ENCODE results near the gene YAE1.

Gene YAE1

DNA sequence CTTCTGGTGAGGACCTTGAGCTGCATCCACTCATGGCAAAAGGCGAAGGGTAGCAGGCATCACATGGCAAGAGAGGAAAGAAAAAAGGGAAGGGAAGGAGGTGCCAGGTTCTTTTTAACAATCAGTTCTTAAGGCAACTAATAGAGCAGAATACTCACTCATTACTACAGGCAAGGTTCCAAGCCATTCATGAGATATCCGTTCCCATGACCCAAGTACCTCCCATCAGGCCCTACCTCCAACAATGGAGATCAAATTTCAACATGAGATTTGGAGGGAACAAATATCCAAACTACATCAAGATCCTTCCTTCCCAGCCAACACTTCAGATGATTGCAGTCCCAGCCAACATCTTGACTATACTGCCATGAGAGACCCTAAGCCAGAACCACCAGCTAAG lies 38.9 kb upstream of the YAE1 start:
- DNase-seq (ENCODE audit: low spot score) (no peak), ATAC-seq (ENCODE audit: low read depth) (no peak)
- TF ChIP-seq, protein P1, sequence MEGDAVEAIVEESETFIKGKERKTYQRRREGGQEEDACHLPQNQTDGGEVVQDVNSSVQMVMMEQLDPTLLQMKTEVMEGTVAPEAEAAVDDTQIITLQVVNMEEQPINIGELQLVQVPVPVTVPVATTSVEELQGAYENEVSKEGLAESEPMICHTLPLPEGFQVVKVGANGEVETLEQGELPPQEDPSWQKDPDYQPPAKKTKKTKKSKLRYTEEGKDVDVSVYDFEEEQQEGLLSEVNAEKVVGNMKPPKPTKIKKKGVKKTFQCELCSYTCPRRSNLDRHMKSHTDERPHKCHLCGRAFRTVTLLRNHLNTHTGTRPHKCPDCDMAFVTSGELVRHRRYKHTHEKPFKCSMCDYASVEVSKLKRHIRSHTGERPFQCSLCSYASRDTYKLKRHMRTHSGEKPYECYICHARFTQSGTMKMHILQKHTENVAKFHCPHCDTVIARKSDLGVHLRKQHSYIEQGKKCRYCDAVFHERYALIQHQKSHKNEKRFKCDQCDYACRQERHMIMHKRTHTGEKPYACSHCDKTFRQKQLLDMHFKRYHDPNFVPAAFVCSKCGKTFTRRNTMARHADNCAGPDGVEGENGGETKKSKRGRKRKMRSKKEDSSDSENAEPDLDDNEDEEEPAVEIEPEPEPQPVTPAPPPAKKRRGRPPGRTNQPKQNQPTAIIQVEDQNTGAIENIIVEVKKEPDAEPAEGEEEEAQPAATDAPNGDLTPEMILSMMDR (IDR thresholded peaks at IDR 0.05; ENCODE audit: poor library complexity, severe bottlenecking) = no peak
- Histone ChIP-seq H3K36me3 (ENCODE audit: low read depth) (no peaks in the 10 kb centered on the region), H3K9me3 (ENCODE audit: severe bottlenecking) (no peaks in the 10 kb centered on the region), H3K4me1 (ENCODE audit: insufficient read depth, poor library complexity, severe bottlenecking) (no peaks in the 10 kb centered on the region), H3K4me3 (ENCODE audit: severe bottlenecking) (no peak overlapping the region), H3K27ac (ENCODE audit: poor library complexity, severe bottlenecking) (no peak overlapping the region), H3K27me3 (ENCODE audit: insufficient read depth, poor library complexity, severe bottlenecking) (no peaks in the 10 kb centered on the region)

DNA sequence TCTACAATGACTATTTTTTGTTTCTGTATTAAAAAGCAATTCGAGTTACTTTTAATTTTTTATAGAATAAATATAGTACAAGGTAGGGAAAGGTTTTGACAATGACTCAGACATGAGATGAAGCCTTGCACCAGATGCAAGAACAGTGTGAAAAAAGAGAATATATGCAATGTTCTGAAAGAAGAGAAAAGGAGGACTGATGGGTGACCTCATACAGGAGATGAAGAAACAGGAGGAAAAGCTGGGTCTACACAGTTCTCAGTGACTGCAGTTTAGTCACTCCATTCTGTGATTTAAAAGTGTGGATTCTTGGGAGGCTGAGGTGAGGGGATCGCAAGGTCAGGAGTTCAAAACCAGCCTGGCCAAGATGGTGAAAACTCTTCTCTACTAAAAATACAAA lies 38.3 kb upstream of the YAE1 start:
- TF ChIP-seq, protein P1 (IDR thresholded peaks at IDR 0.05; ENCODE audit: poor library complexity, severe bottlenecking) = no peak
- Histone ChIP-seq H3K4me3 (ENCODE audit: severe bottlenecking) (no peak overlapping the region), H3K27me3 (ENCODE audit: insufficient read depth, poor library complexity, severe bottlenecking) (no peaks in the 10 kb centered on the region), H3K27ac (ENCODE audit: poor library complexity, severe bottlenecking) (no peak overlapping the region), H3K9me3 (ENCODE audit: severe bottlenecking) (no peaks in the 10 kb centered on the region), H3K4me1 (ENCODE audit: insufficient read depth, poor library complexity, severe bottlenecking) (no peaks in the 10 kb centered on the region), H3K36me3 (ENCODE audit: low read depth) (no peaks in the 10 kb centered on the region)
- DNase-seq (ENCODE audit: low spot score) (no peak), ATAC-seq (ENCODE audit: low read depth) (no peak)

DNA sequence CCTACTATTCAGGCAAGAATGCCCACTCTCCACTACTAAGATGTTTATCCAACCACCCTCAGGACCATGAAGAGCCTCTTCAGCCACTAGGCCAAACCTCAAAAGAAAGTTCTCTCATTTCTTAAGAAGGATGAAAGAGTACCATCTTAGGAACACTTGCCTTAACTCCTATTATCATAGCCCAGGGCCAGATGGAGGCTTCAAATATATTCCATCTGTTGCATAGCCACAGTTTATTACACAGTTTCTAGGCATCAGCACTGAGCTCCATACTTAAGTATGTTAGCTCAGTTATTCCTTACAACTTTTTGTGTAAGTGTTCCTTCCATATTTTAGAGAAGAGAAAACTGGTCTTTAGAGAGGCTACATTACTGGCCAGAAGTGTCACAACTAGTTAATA lies 37.4 kb upstream of the YAE1 start:
- Histone ChIP-seq H3K4me3 (ENCODE audit: severe bottlenecking) (no peak overlapping the region), H3K27ac (ENCODE audit: poor library complexity, severe bottlenecking) (no peak overlapping the region), H3K36me3 (ENCODE audit: low read depth) (no peaks in the 10 kb centered on the region), H3K9me3 (ENCODE audit: severe bottlenecking) (no peaks in the 10 kb centered on the region), H3K4me1 (ENCODE audit: insufficient read depth, poor library complexity, severe bottlenecking) (no peaks in the 10 kb centered on the region), H3K27me3 (ENCODE audit: insufficient read depth, poor library complexity, severe bottlenecking) (no peaks in the 10 kb centered on the region)
- DNase-seq (ENCODE audit: low spot score) (no peak), ATAC-seq (ENCODE audit: low read depth) (no peak)
- TF ChIP-seq, protein P1 (IDR thresholded peaks at IDR 0.05; ENCODE audit: poor library complexity, severe bottlenecking) = no peak

DNA sequence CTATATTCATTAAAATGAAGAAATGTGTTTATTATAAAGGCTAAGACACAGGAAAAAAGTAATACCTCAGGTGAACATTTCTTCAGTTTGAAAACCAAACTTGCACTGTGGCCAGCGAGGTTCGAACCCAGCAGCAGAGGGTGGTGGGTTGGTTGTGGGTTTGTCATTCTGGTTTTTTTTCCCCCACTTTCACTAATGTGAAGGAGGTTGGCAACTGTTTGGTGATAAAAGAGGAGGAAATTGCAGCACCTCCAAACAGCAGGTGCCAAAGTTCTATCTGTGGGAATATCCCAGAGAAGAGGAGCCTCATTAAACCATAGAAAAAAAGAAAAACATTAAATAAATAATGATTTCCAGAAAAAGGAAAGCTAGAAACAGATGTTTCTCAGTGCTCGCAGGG lies 36.6 kb upstream of the YAE1 start:
- no peak overlapping the region for H3K4me3 ChIP-seq (ENCODE audit: severe bottlenecking)
- no peak for DNase-seq (ENCODE audit: low spot score)
- ATAC-seq (ENCODE audit: low read depth) = no peak
- no peaks in the 10 kb centered on the region for H3K4me1 ChIP-seq (ENCODE audit: insufficient read depth, poor library complexity, severe bottlenecking)
- H3K9me3 ChIP-seq (ENCODE audit: severe bottlenecking) = no peaks in the 10 kb centered on the region
- no peaks in the 10 kb centered on the region for H3K27me3 ChIP-seq (ENCODE audit: insufficient read depth, poor library complexity, severe bottlenecking)
- TF ChIP-seq, protein P1 (IDR thresholded peaks at IDR 0.05; ENCODE audit: poor library complexity, severe bottlenecking) = no peak
- H3K27ac ChIP-seq (ENCODE audit: poor library complexity, severe bottlenecking) = no peak overlapping the region
- no peaks in the 10 kb centered on the region for H3K36me3 ChIP-seq (ENCODE audit: low read depth)

DNA sequence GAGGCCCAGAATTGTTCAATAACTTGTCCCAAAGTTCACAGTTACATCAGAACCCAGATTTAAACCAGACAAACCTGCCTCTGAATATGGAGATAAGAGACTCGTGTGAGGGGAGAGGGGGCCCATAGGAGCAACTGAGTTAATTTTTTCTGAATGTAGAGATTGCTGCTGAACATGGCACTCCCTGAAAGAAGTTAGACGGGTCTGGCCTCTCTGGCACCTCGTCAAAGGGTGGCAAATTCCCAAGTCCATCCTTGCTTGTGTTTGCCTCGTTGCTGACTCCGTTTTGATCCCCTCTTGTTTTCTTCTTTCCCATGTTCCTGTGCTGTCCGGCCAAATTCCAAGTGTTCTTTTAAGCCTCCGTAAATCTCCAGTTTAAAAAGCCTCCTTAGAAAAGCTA lies 35.2 kb upstream of the YAE1 start:
- Histone ChIP-seq H3K9me3 (ENCODE audit: severe bottlenecking) (no peaks in the 10 kb centered on the region), H3K4me3 (ENCODE audit: severe bottlenecking) (no peak overlapping the region), H3K27me3 (ENCODE audit: insufficient read depth, poor library complexity, severe bottlenecking) (no peaks in the 10 kb centered on the region), H3K36me3 (ENCODE audit: low read depth) (no peaks in the 10 kb centered on the region), H3K4me1 (ENCODE audit: insufficient read depth, poor library complexity, severe bottlenecking) (no peaks in the 10 kb centered on the region), H3K27ac (ENCODE audit: poor library complexity, severe bottlenecking) (no peak overlapping the region)
- no peak for ATAC-seq (ENCODE audit: low read depth)
- no peak for DNase-seq (ENCODE audit: low spot score)
- TF ChIP-seq, protein P1 (IDR thresholded peaks at IDR 0.05; ENCODE audit: poor library complexity, severe bottlenecking) = no peak

All from RWPE2 (cell line).